Esophagus squamous epithelium (tissue), 4 donors: ENCODE data around the gene AAMDC.
"Not testable (repeated sequence)": the region's sequence is repeated elsewhere in the genome, so short reads cannot be mapped to it uniquely, and the experiment has no call there.

Experiments
- POLR2A ChIP-seq, 4 donors: fragments of 450-650 bp; IDR thresholded peaks; one replicate each; pipeline ENCODE4 v1.6.1; 2017; ENCODE audit warnings: antibody characterized with exemption in 4 of 4, mild to moderate bottlenecking in 4 of 4, moderate library complexity in 3 of 4
- TF ChIP-seq, protein P1 (sequence below), 6 experiments: fragments of 450-650 bp in 4 of 6; fragments of 200-600 bp in 2 of 6; sonication (generic) in 2 of 6; IDR thresholded peaks; one replicate each; pipeline ENCODE4 v1.5.1; 2016 to 2019; ENCODE audit warnings: antibody characterized with exemption in 6 of 6, mild to moderate bottlenecking in 4 of 6, moderate library complexity in 4 of 6

DNA sequence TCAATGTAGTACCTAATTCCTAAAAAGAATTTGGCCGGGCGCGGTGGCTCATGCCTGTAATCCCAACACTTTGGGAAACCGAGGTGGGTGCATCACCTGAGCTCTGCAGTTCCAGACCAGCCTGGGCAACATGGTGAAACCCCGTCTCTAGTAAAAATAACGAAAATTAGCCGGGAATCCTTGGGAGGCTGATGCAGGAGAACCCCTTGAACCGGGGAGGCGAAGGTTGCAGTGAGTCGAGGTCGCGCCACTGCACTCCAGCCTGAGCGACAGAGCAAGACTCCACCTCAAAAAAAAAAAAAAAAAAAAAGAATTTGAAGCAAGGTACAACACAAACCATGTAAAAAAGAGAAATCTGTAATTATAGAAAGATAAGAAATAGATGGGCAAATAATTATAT lies 1.2 kb downstream of the AAMDC start:
- TF ChIP-seq, protein P1, sequence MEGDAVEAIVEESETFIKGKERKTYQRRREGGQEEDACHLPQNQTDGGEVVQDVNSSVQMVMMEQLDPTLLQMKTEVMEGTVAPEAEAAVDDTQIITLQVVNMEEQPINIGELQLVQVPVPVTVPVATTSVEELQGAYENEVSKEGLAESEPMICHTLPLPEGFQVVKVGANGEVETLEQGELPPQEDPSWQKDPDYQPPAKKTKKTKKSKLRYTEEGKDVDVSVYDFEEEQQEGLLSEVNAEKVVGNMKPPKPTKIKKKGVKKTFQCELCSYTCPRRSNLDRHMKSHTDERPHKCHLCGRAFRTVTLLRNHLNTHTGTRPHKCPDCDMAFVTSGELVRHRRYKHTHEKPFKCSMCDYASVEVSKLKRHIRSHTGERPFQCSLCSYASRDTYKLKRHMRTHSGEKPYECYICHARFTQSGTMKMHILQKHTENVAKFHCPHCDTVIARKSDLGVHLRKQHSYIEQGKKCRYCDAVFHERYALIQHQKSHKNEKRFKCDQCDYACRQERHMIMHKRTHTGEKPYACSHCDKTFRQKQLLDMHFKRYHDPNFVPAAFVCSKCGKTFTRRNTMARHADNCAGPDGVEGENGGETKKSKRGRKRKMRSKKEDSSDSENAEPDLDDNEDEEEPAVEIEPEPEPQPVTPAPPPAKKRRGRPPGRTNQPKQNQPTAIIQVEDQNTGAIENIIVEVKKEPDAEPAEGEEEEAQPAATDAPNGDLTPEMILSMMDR (IDR thresholded peaks at IDR 0.05): not testable (repeated sequence)
- not testable (repeated sequence) for TF ChIP-seq POLR2A (IDR thresholded peaks at IDR 0.05)
